Activated CD8-positive, alpha-beta memory T cell treated with anti-CD3 and anti-CD28 coated beads for 48 hours (primary cell): ENCODE data around the gene CERS6.

Source experiments
- DNase-seq, 3 experiments: peaks; one replicate each; pipeline ENCODE4 v3.0.0-alpha.2; 2020; ENCODE audit warnings: low read depth in 2 of 3, low spot score in 2 of 3

CERS6 gene

GRCh38 chr2:168596881-168597655 lies 141.0 kb downstream of the CERS6 start:
- no peak for DNase-seq

- DNase-seq, result no peak
These were observed 143.7 kb downstream of the CERS6 start for GRCh38 chr2:168599738-168600137.

- no peak for DNase-seq
These were observed 144.9 kb downstream of the CERS6 start for GRCh38 chr2:168600949-168601348.

- DNase-seq, result no peak
These were observed 145.7 kb downstream of the CERS6 start for GRCh38 chr2:168601741-168602140.

- DNase-seq, result no peak
These were observed 146.3 kb downstream of the CERS6 start for GRCh38 chr2:168602379-168602778.

- no peak for DNase-seq
These were observed 146.9 kb downstream of the CERS6 start for GRCh38 chr2:168602846-168603401.

GRCh38 chr2:168603439-168603961 lies 147.4 kb downstream of the CERS6 start:
- no peak for DNase-seq

- DNase-seq, result no peak
These were observed 148.2 kb downstream of the CERS6 start for GRCh38 chr2:168604252-168604651.

- no peak for DNase-seq
These were observed 151.9 kb downstream of the CERS6 start for GRCh38 chr2:168607992-168608391.

- no peak for DNase-seq
These were observed 152.7 kb downstream of the CERS6 start for GRCh38 chr2:168608796-168609195.

GRCh38 chr2:168611091-168611490 lies 155.0 kb downstream of the CERS6 start:
- no peak for DNase-seq

- no peak for DNase-seq
These were observed 156.0 kb downstream of the CERS6 start for GRCh38 chr2:168611896-168612650.

GRCh38 chr2:168612719-168613118 lies 156.6 kb downstream of the CERS6 start:
- DNase-seq, result no peak

GRCh38 chr2:168613551-168613950 lies 157.5 kb downstream of the CERS6 start:
- DNase-seq, result no peak

GRCh38 chr2:168614172-168615018 lies 158.3 kb downstream of the CERS6 start:
- DNase-seq, result no peak

GRCh38 chr2:168620554-168620953 lies 164.5 kb downstream of the CERS6 start:
- no peak for DNase-seq

- no peak for DNase-seq
These were observed 166.5 kb downstream of the CERS6 start for GRCh38 chr2:168622559-168622958.

GRCh38 chr2:168624028-168624427 lies 168.0 kb downstream of the CERS6 start:
- no peak for DNase-seq

GRCh38 chr2:168626096-168626495 lies 170.0 kb downstream of the CERS6 start:
- no peak for DNase-seq

GRCh38 chr2:168626647-168627046 lies 170.6 kb downstream of the CERS6 start:
- DNase-seq, result no peak

- DNase-seq, result no peak
These were observed 176.6 kb downstream of the CERS6 start for GRCh38 chr2:168632709-168633121.
